Gastroesophageal sphincter (tissue), 4 donors: Measurements from ENCODE around the gene TOB1. TPM values are rescaled to one million over a fixed set of nuclear protein-coding genes. Genes with fewer than 3 reads are reported as not detected.

ENCODE experiments used
- ATAC-seq: fragments of 150-250 bp; one replicate; pipeline ENCODE4 v1.9.1; 2016; ENCODE audit warnings: mild to moderate bottlenecking, moderate library complexity
- H3K27ac ChIP-seq, 4 donors: fragments of 200-600 bp; sonication (generic) in 3 of 4; 1 replicate in 3 of 4; 2 replicates in 1 of 4; pipeline ENCODE4 v1.5.1; 2016 to 2019
- H3K27me3 ChIP-seq: fragments of 200-600 bp; sonication (generic); one replicate; pipeline ENCODE4 v1.5.1; 2019
- H3K36me3 ChIP-seq, 2 donors: fragments of 200-600 bp; sonication (generic); one replicate each; pipeline ENCODE4 v1.5.1; 2019; ENCODE audit warnings: control low read depth in 1 of 2
- H3K4me1 ChIP-seq, 3 donors: fragments of 200-600 bp; sonication (generic); 1 replicate in 2 of 3; 2 replicates in 1 of 3; pipeline ENCODE4 v1.5.1; 2016 to 2019; ENCODE audit warnings: control low read depth in 2 of 3
- H3K4me3 ChIP-seq, 2 donors: fragments of 200-600 bp; sonication (generic); one replicate each; pipeline ENCODE4 v1.5.1; 2019; ENCODE audit warnings: mild to moderate bottlenecking in 1 of 2, moderate library complexity in 1 of 2
- H3K9me3 ChIP-seq, 3 donors: fragments of 200-600 bp; sonication (generic); one replicate each; pipeline ENCODE4 v1.5.1; 2017 to 2019; ENCODE audit warnings: control low read depth in 2 of 3
- CTCF ChIP-seq, 4 experiments: fragments of 200-600 bp in 2 of 4; fragments of 450-650 bp in 2 of 4; sonication (generic) in 1 of 4; IDR thresholded peaks; one replicate each; pipeline ENCODE4 v1.5.1; 2017 to 2019; ENCODE audit warnings: antibody characterized with exemption in 4 of 4, mild to moderate bottlenecking in 2 of 4, moderate library complexity in 2 of 4
- EP300 ChIP-seq: sonication (generic); formaldehyde crosslinking; IDR thresholded peaks from one replicate; pipeline ENCODE4 v1.6.1; 2017; ENCODE audit warnings: antibody characterized with exemption, mild to moderate bottlenecking
- POLR2A ChIP-seq, 2 donors: fragments of 450-650 bp; IDR thresholded peaks; one replicate each; pipeline ENCODE4 v1.6.1; 2017; ENCODE audit warnings: antibody characterized with exemption in 2 of 2, mild to moderate bottlenecking in 2 of 2, moderate library complexity in 1 of 2
- POLR2AphosphoS5 ChIP-seq: sonication (generic); formaldehyde crosslinking; IDR thresholded peaks from one replicate; pipeline ENCODE4 v1.6.1; 2017; ENCODE audit warnings: antibody characterized with exemption
- WGBS, 2 donors: methylation state at CpG; one replicate each; pipeline ENCODE4 v1.1.5; 2018; ENCODE audit warnings: low coverage in 1 of 2; 5-methylcytosine and 5-hydroxymethylcytosine counted together
- total RNA-seq, 4 donors: library from RNA; depleted of rRNA; stranded (reverse); fragments of >200 nt; gene quantifications; one replicate each; pipeline ENCODE4 v1.1.0, GENCODE V29; 2016

TOB1 gene
- total RNA-seq, 4 donors from 2014 or later, result 27.8 to 47.2 (median 29.6) TPM

GRCh38 chr17:50837980-50838954 is 27.9 kb downstream of the TOB1 start:
- no peak for ATAC-seq
- Histone ChIP-seq H3K27ac (peak overlapping the region in 3 of 4 donors; percentile 12 to 37 (median 24)), H3K27me3 (no peaks in the 10 kb centered on the region), H3K36me3 (no peaks in the 10 kb centered on the region), H3K4me3 (no peak overlapping the region), H3K4me1 (peaks cover 0 to 22% (median 5%) of the 10 kb centered on the region in 3 donors), H3K9me3 (no peaks in the 10 kb centered on the region)
- 67 to 69% methylated on average over 7 to 8 of the region's 21 CpGs for WGBS, 2 donors
- TF ChIP-seq POLR2AphosphoS5 (no peak), CTCF (IDR thresholded peaks at IDR 0.05) (no peak), POLR2A (IDR thresholded peaks at IDR 0.05) (no peak), EP300 (no peak)

- no peaks in the 10 kb centered on the region for H3K9me3 ChIP-seq
- WGBS, 2 donors, result no CpG with 5 or more reads among the region's 7 CpGs
- H3K4me1 ChIP-seq, result peaks cover 0 to 22% (median 5%) of the 10 kb centered on the region in 3 donors
- TF ChIP-seq EP300, result no peak
- TF ChIP-seq POLR2AphosphoS5, result no peak
- no peak for TF ChIP-seq CTCF (IDR thresholded peaks at IDR 0.05)
- no peak for TF ChIP-seq POLR2A (IDR thresholded peaks at IDR 0.05)
- peak overlapping the region in 2 of 4 donors; percentile 12 to 37 for H3K27ac ChIP-seq
- ATAC-seq, result no peak
- no peak overlapping the region for H3K4me3 ChIP-seq
- H3K36me3 ChIP-seq, result no peaks in the 10 kb centered on the region
- H3K27me3 ChIP-seq, result no peaks in the 10 kb centered on the region
These were observed 28.7 kb downstream of the TOB1 start for GRCh38 chr17:50837286-50837979.

GRCh38 chr17:50836826-50837225 is 29.3 kb downstream of the TOB1 start:
- no peak overlapping the region for H3K27ac ChIP-seq
- no peak overlapping the region for H3K4me3 ChIP-seq
- ATAC-seq, result no peak
- no peak for TF ChIP-seq EP300
- TF ChIP-seq POLR2A (IDR thresholded peaks at IDR 0.05), result no peak
- TF ChIP-seq CTCF (IDR thresholded peaks at IDR 0.05), result no peak
- TF ChIP-seq POLR2AphosphoS5, result no peak
- H3K27me3 ChIP-seq, result no peaks in the 10 kb centered on the region
- no peaks in the 10 kb centered on the region for H3K36me3 ChIP-seq
- peaks cover 0 to 20% (median 5%) of the 10 kb centered on the region in 3 donors for H3K4me1 ChIP-seq
- H3K9me3 ChIP-seq, result no peaks in the 10 kb centered on the region
- 94 to 100% methylated on average over 2 to 5 of the region's 11 CpGs for WGBS, 2 donors

- ATAC-seq, result no peak
- 71 to 90% methylated on average over 2 to 3 of the region's 39 CpGs for WGBS, 2 donors
These were observed 30.6 kb downstream of the TOB1 start, which contains the start of gene WFIKKN2 for GRCh38 chr17:50835301-50836234. TSS of gene WFIKKN2 (plus strand) at chr17:50835586. CDS start at chr17:50835938, 352 bp downstream.

More at GRCh38 chr17:50835301-50836234, 30.6 kb downstream of the TOB1 start, which contains the start of gene WFIKKN2:
- Histone ChIP-seq H3K36me3 (no peaks in the 10 kb centered on the region), H3K9me3 (no peaks in the 10 kb centered on the region), H3K4me3 (peak within 1 kb of the TSS in 1 of 2 donors; percentile 39), H3K27me3 (no peaks in the 10 kb centered on the region), H3K27ac (peak within 1 kb of the TSS in 1 of 4 donors; percentile 31), H3K4me1 (peaks cover 0 to 22% (median 5%) of the 10 kb centered on the region in 3 donors)
- TF ChIP-seq POLR2A (IDR thresholded peaks at IDR 0.05) (no peak), POLR2AphosphoS5 (no peak), EP300 (no peak), CTCF (IDR thresholded peaks at IDR 0.05) (no peak)
